DND-41 (cell line): ENCODE data around the gene AEBP2.
"Not testable (repeated sequence)": the region's sequence is repeated elsewhere in the genome, so short reads cannot be mapped to it uniquely, and the experiment has no call there.

Source experiments
- ATAC-seq: fragments of 200-7000 bp; cut with Tn5 transposase; 3 replicates; pipeline ENCODE4 v1.9.1; 2021; ENCODE audit warnings: low read depth; ENCODE audit not compliant: insufficient read depth
- DNase-seq: peaks from one replicate; pipeline ENCODE4 v3.0.0-alpha.2; 2020
- H2AFZ ChIP-seq: 2 replicates; pipeline ENCODE4 v1.6.0; 2012; ENCODE audit warnings: low read depth, low read length
- H3K27ac ChIP-seq: 2 replicates; pipeline ENCODE4 v1.5.1; 2012; ENCODE audit warnings: low read length, inconsistent platforms
- H3K27me3 ChIP-seq: fragments of 200-600 bp; sonication (generic); 2 replicates; pipeline ENCODE4 v1.6.0; 2012; ENCODE audit warnings: low read length, mild to moderate bottlenecking, inconsistent platforms; ENCODE audit not compliant: insufficient read depth, poor library complexity
- H3K36me3 ChIP-seq: 2 replicates; pipeline ENCODE4 v1.5.1; 2012; ENCODE audit warnings: low read length, inconsistent platforms; ENCODE audit not compliant: insufficient read depth
- H3K4me1 ChIP-seq: 2 replicates; pipeline ENCODE4 v1.5.1; 2012; ENCODE audit warnings: mild to moderate bottlenecking, low read length; ENCODE audit not compliant: insufficient read depth
- H3K4me2 ChIP-seq: 2 replicates; pipeline ENCODE4 v1.6.0; 2012; ENCODE audit warnings: mild to moderate bottlenecking, moderate library complexity, low read length, inconsistent platforms; ENCODE audit not compliant: insufficient read depth
- H3K4me3 ChIP-seq, 2 experiments: fragments of 200-600 bp in 1 of 2; shearing (Covaris generic) in 1 of 2; 2 replicates each; pipeline ENCODE4 v1.5.1; 2012 to 2016; ENCODE audit warnings: inconsistent platforms in 2 of 2, low read length in 2 of 2, mild to moderate bottlenecking in 2 of 2, low read depth in 1 of 2, moderate library complexity in 1 of 2
- H3K79me2 ChIP-seq: 2 replicates; pipeline ENCODE4 v1.6.0; 2012; ENCODE audit warnings: low read length, inconsistent platforms; ENCODE audit not compliant: insufficient read depth
- H3K9ac ChIP-seq: 2 replicates; pipeline ENCODE4 v1.6.0; 2012; ENCODE audit warnings: low read depth, mild to moderate bottlenecking, inconsistent platforms, low read length, moderate library complexity
- H3K9me3 ChIP-seq: 2 replicates; pipeline ENCODE4 v1.5.1; 2012; ENCODE audit warnings: low read length, moderate library complexity, mild to moderate bottlenecking, inconsistent platforms; ENCODE audit not compliant: insufficient read depth, severe bottlenecking
- H4K20me1 ChIP-seq: 2 replicates; pipeline ENCODE4 v1.6.0; 2012; ENCODE audit warnings: low read length; ENCODE audit not compliant: insufficient read depth
- EZH2 ChIP-seq: IDR thresholded peaks from 3 replicates; pipeline ENCODE4 v1.6.1; 2012; ENCODE audit warnings: borderline replicate concordance, low read depth, mild to moderate bottlenecking, moderate library complexity, low read length, inconsistent platforms; ENCODE audit not compliant: severe bottlenecking
- TF ChIP-seq, protein P1 (sequence below): IDR thresholded peaks from 2 replicates; pipeline ENCODE4 v1.5.1; 2012; ENCODE audit warnings: borderline replicate concordance, low read length, moderate library complexity, mild to moderate bottlenecking; ENCODE audit not compliant: poor library complexity, severe bottlenecking; ENCODE audit errors: extremely low read depth

Gene AEBP2

DNA sequence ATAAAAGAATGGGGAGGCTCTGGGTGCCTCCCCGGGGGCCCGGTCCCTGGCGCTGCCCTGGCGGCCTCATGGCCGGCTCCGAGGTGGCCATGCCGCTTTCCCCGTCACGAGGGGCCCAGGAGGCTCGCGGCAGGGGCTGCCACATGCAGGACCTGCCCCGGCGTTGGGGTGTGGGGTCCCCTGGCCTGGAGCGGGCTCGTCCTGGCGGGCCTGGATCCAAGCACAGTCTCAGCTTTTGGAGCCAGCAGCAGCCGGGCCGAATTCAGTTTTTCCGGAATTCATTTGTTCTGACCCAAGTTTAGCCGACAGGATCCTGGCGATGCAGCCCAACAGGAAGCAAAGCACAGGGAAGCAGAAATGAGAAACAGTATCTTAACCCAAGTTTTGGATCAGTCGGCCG lies 26.4 kb upstream of the AEBP2 start:
- no peak for TF ChIP-seq EZH2
- TF ChIP-seq, protein P1, sequence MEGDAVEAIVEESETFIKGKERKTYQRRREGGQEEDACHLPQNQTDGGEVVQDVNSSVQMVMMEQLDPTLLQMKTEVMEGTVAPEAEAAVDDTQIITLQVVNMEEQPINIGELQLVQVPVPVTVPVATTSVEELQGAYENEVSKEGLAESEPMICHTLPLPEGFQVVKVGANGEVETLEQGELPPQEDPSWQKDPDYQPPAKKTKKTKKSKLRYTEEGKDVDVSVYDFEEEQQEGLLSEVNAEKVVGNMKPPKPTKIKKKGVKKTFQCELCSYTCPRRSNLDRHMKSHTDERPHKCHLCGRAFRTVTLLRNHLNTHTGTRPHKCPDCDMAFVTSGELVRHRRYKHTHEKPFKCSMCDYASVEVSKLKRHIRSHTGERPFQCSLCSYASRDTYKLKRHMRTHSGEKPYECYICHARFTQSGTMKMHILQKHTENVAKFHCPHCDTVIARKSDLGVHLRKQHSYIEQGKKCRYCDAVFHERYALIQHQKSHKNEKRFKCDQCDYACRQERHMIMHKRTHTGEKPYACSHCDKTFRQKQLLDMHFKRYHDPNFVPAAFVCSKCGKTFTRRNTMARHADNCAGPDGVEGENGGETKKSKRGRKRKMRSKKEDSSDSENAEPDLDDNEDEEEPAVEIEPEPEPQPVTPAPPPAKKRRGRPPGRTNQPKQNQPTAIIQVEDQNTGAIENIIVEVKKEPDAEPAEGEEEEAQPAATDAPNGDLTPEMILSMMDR: no peak
- H3K4me3 ChIP-seq: no peak overlapping the region
- no peaks in the 10 kb centered on the region for H4K20me1 ChIP-seq
- no peaks in the 10 kb centered on the region for H3K36me3 ChIP-seq
- H3K4me2 ChIP-seq: no peak overlapping the region
- H3K27ac ChIP-seq: no peak overlapping the region
- H3K9me3 ChIP-seq: no peaks in the 10 kb centered on the region
- ATAC-seq (no peak), DNase-seq (no peak)
- H3K4me1 ChIP-seq: peaks cover 27% of the 10 kb centered on the region
- no peak overlapping the region for H3K9ac ChIP-seq
- H3K27me3 ChIP-seq: no peaks in the 10 kb centered on the region
- H3K79me2 ChIP-seq: no peaks in the 10 kb centered on the region
- no peak overlapping the region for H2AFZ ChIP-seq

DNA sequence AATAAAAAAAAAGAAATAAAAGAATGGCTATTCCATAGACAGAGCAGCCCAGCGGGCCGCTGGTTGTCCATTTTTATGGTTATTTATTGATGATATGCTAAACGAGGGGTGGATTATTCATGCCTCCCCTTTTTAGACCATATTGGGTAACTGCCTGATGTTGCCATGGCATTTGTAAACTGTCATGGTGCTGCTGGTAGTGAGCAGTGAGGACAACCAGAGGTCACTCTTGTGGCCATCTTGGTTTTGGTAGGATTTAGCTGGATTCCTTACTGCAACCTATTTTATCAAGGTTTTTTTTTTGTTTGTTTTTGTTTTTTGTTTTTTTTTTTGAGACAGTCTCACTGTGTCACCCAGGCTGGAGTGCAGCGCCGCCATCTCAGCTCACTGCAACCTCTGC lies 25.7 kb upstream of the AEBP2 start:
- H3K27me3 ChIP-seq, H3K36me3 ChIP-seq, H3K27ac ChIP-seq, H3K4me3 ChIP-seq, H3K79me2 ChIP-seq, DNase-seq, H3K9me3 ChIP-seq, H4K20me1 ChIP-seq, H3K9ac ChIP-seq, ATAC-seq, H2AFZ ChIP-seq, H3K4me2 ChIP-seq: not testable (repeated sequence)
- peaks cover 27% of the 10 kb centered on the region for H3K4me1 ChIP-seq

DNA sequence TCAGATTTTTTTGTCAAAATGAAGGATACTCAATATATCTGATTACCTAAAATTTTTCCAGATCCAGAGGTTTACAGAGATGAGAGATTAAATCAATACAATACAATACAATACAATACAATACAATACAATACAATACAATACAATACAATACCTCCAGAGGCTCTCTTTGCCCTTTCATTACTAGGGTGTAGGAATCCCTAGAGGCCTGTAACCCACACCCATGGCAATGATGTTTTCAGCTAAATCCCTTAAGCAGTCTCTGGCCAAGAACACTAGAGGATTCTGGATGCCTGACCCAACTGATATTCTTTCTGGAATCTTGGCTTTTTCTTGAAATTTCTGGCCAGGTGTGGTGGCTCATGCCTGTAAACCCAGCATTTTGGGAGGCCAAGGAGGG lies 23.7 kb upstream of the AEBP2 start:
- no peak overlapping the region for H3K4me3 ChIP-seq

DNA sequence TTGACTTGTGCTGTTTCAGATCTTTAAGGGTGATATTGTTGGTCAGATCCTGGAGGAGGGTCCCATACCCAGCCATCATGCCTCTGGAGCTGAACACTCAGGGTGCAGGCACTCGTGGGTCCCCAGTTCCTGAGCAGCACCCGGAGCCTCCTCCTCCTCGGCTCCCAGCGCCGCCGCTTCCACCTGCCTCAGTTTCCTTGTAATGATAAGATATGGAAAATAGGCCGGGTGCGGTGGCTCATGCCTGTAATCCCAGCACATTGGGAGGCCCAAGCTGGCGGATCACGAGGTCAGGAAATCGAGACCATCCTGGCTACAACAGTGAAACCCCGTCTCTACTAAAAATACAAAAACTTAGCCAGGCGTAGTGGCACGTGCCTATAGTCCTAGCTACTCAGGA lies 20.2 kb upstream of the AEBP2 start:
- DNase-seq: no peak
- no peaks in the 10 kb centered on the region for H3K79me2 ChIP-seq
- H3K4me3 ChIP-seq: no peak overlapping the region
- H4K20me1 ChIP-seq: no peaks in the 10 kb centered on the region
- no peaks in the 10 kb centered on the region for H3K36me3 ChIP-seq
- H3K4me2 ChIP-seq: no peak overlapping the region
- H3K9me3 ChIP-seq: no peaks in the 10 kb centered on the region
- TF ChIP-seq, protein P1: no peak
- no peak for TF ChIP-seq EZH2
- no peak for ATAC-seq
- H3K9ac ChIP-seq: no peak overlapping the region
- H3K27ac ChIP-seq: no peak overlapping the region
- H3K4me1 ChIP-seq: peaks cover 16% of the 10 kb centered on the region
- no peak overlapping the region for H2AFZ ChIP-seq
- H3K27me3 ChIP-seq: no peaks in the 10 kb centered on the region

More for the DNA sequence above, 23.7 kb upstream of the AEBP2 start:
- no peaks in the 10 kb centered on the region for H4K20me1 ChIP-seq
- H2AFZ ChIP-seq: no peak overlapping the region
- H3K9me3 ChIP-seq: no peaks in the 10 kb centered on the region
- DNase-seq (no peak), ATAC-seq (no peak)
- TF ChIP-seq, protein P1: no peak
- no peak for TF ChIP-seq EZH2
- no peaks in the 10 kb centered on the region for H3K27me3 ChIP-seq
- H3K4me1 ChIP-seq: peaks cover 12% of the 10 kb centered on the region
- H3K36me3 ChIP-seq: no peaks in the 10 kb centered on the region
- H3K9ac ChIP-seq: no peak overlapping the region
- H3K79me2 ChIP-seq: no peaks in the 10 kb centered on the region
- no peak overlapping the region for H3K4me2 ChIP-seq
- no peak overlapping the region for H3K27ac ChIP-seq
